TTC549 (cell line): ENCODE measurements around the gene TOMM40.

Experiments used
- FAIRE-seq: peaks from 2 replicates; lab custom pipeline; 2012; peaks lifted over from hg19 to GRCh38; lab: Jason Lieb, UNC

Gene TOMM40

GRCh38 chr19:44930088-44930487 lies 39.0 kb downstream of the TOMM40 start:
- FAIRE-seq = no peak

DNA sequence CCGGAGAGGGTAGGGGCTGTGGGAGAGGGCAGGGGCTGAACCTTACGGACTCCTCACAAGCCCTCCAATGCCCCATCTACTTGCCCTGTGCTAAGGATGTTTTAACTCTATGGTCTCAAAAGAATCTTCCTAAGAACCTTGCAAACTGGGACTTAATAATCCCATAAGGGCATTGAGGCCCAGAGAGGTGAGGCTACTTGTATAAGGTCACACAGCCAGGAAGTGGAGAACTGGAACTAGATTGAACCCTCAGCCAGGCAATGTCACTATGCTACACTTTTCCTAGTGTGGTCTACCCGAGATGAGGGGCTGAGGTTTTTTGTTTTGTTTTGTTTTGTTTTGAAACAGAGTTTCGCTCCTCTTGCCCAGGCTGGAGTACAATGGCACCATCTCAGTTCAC lies 40.5 kb downstream of the TOMM40 start:
- FAIRE-seq = no peak

- no peak for FAIRE-seq
Measured at GRCh38 chr19:44939668-44940067, 48.6 kb downstream of the TOMM40 start.

DNA sequence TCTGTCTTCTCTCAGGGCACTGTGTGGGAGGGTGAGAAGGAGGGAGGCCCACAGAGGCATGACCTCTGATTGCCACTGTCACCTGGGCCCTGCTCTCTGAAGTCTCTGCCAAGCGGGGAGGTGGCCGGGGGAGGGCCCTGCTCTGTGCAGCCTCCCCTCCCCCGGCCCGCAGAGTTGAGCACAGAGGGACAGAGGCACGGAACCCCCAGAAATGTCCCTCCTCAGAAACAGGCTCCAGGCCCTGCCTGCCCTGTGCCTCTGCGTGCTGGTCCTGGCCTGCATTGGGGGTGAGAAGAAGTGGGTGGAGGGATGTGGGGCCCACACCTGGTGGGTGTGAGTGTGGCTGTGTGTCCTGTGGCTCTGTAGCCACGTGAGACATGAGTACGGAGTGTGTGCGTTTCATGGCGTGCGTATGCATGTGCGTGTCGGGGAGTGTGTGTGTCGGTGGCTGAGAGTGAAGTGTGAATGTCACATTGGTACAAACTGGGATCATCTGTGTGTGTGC lies 51.1 kb downstream of the TOMM40 start, which contains the start of gene APOC4:
Gene APOC4, plus strand, starts transcription at position 171 of the 505 bp plus-strand sequence. Its CDS starts 41 bp downstream, at position 212.
- no peak for FAIRE-seq

- FAIRE-seq = no peak
Measured at GRCh38 chr19:44943801-44944249, 52.8 kb downstream of the TOMM40 start.

DNA sequence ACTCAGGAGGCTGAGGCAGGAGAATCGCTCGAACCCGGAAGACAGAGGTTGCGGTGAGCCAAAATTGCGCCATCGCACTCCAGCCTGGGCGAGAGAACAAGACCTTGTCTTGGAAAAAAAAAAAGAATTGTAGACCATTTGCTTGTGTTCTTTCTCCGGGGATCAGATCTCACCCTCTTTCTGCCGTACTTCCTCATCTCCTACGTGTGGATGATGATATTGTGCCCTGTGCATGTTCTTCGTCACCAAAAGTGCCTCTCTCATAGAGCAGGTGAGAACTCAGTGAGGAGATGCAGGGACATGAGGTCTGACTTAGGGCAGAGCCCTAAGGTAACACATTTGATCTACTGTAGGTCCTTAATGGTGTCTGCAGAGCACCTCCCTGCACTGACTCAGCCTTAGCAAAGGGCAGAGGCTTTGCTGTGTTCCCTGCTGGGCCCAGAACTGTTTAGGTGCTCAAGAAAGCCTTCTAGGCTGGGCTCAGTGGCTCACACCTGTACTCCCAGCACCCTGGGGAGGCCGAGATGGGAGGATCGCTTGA lies 56.1 kb downstream of the TOMM40 start:
- FAIRE-seq = no peak

DNA sequence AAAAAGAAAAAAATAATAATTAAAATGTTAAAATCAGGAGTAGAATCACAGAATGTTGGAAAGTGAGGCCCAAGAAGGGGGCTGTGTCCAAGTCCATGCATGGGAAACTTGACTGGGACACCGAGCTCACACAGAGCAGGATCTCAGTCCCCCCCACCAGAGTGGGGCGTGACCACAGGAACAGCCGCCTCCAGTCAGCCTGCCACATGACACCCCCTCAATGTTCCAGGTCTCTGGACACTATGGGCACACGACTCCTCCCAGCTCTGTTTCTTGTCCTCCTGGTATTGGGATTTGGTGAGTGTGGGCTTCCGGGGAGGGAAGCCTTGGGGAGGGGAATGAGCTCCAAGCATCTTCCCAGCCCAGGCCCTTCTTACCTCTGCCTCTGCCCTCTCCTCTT lies 57.2 kb downstream of the TOMM40 start:
- FAIRE-seq = no peak

DNA sequence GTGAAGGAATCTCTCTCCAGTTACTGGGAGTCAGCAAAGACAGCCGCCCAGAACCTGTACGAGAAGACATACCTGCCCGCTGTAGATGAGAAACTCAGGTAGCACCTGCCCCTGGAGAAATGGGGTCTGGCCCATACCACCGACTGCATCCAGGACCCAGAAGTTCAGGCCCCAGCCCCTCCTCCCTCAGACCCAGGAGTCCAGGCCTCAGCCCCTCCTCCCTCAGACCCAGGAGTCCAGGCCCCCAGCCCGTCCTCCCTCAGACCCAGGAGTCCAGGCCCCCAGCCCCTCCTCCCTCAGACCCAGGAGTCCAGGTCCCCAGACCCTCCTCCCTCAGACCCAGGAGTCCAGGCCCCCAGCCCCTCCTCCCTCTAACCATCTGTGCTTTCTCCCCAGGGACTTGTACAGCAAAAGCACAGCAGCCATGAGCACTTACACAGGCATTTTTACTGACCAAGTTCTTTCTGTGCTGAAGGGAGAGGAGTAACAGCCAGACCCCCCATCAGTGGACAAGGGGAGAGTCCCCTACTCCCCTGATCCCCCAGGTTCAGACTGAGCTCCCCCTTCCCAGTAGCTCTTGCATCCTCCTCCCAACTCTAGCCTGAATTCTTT lies 57.8 kb downstream of the TOMM40 start:
- FAIRE-seq = no peak

- no peak for FAIRE-seq
Measured at GRCh38 chr19:44949550-44949949, 58.5 kb downstream of the TOMM40 start.

DNA sequence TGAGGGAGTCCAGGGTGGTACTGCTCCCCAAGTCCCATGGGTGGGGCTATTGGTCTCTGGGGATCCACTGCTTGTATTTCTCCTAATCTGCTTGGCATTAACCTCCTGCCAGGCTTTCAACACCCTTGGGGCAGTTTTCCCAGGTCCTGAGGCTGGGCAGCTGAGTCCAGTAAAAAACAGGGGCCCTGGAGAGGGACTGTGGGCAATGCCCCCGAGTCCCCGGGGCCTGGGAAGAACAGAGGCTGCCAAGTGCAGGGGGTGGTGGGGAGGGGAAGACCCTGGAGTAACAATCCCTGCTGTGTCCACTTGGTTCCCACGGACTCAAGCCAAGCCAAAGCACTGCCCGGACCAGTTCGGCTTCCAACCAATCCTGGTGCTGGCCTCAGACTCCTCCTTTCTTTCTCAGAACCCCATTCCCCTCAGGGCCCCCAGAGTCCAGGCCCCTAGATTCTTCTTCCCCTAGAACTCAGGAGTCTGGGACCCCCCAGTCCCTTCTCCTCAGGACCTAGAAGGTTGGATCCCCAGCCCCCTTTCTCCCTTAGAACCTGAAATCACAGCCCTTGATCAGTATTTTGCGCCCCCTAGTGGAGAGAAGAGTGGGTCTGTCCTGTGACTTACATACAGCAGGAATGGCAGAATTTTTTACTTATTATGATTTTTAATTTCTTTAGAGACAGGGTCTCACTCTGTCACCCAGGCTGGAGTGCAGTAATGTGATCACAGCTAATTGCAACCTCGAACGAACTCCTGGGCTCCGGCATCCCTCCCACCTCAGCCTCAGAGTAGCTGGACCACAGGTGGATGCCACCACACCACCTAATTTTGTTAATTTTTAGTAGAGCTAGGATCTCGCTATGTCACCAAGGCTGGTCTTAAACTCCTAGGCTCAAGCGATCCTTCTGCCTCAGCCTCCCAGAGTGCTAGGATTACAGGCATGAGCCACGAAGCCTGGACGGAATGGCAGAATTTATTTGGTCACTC lies 60.4 kb downstream of the TOMM40 start:
- FAIRE-seq = no peak
